Measurements from ENCODE around the gene RNASE1.
A peak's percentile ranks its signal among the peaks of the same experiment; 100 is the strongest.
"Not testable (repeated sequence)": the region's sequence is repeated elsewhere in the genome, so short reads cannot be mapped to it uniquely, and the experiment has no call there.

Gene RNASE1

DNA sequence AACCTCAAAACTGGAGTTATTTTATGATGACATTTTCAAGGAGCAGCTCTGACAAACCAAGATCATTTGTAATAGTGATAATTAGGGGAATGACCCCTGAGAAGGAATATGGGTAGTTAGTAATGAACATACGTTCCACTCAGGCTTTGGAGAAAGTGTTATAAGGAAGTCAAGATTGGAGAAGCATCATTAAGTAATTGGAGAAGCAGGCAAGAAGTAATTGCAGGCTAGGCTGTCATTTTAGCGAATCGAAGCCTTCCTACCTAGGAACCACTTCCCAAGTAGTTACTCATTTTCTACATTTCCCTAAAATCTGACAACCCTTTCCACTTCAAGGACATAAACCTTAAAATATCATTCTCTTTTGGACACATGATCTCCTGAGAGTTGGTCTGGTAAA lies 33.2 kb downstream of the RNASE1 start:
- no peak for DNase-seq

DNA sequence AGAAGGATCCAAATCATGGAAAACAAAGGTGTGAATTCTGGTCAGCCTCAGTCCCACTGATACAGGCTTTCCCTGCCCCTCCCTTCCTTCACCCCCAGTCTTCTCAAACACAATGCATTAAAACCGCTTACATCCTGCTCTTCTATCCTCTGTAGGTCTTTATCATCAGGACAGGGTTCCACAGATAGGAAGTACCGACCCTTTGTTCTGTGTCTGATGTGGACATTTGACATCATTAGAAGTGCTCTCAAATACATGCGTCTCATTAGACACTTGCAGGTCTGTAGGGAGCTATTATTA lies 34.1 kb downstream of the RNASE1 start:
- DNase-seq: no peak

DNA sequence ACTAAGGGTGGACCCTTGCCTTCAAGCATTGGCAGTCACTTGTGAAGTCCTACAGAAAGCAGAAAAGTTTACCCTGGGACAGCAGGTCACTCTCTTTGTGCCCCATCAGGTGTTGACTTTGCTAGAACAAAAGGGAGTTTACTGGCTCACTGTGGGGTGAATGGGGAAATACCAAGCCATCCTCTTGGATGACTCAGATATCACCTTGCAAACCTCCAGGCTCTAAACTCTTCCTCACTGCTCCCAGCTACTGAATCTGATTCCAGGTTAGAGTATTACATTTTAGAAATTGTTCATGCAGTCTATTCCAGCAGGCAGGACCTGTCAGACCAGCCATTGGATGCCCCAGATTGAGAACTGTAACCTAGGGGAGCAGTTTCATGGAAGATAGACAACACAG lies 41.7 kb downstream of the RNASE1 start:
- DNase-seq: no peak

DNA sequence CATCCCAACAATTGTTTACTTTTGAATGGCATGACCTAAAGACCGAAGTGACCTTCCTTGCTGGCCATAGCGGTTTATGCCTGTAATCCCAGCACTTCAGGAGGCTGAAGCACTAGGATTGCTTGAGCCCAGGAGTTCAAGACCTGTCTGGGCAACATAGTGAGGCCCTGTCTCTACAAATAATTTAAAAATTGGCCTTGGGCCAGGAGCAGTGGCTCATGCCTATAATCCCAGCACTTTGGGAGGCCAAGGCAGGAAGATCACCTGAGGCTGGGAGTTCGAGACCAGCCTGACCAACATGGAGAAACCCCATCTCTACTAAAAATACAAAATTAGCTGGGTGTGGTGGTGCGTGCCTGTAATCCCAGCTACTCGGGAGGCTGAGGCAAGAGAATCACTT lies 43.2 kb downstream of the RNASE1 start:
- not testable (repeated sequence) for DNase-seq

DNA sequence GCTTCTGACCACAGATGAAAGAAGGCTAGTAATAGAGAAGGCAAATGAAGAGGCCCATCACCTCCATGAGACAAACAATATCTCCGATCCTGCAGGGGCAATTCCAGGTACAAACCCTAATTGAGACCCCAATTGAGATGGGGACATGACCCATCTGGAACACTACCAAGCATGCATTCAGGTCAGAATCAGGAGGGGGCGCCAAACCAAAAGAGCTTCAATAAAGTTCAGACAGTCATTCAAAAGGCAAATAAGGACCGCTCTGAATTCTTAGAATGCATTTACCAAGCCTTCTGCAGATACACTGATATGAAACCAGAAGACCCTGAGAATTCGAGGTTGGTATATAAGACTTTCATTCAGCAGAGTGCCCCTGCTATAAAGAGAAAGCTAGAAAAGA lies 44.7 kb downstream of the RNASE1 start:
- DNase-seq: peak in 2 of 5 donors; percentile 24 to 26

DNA sequence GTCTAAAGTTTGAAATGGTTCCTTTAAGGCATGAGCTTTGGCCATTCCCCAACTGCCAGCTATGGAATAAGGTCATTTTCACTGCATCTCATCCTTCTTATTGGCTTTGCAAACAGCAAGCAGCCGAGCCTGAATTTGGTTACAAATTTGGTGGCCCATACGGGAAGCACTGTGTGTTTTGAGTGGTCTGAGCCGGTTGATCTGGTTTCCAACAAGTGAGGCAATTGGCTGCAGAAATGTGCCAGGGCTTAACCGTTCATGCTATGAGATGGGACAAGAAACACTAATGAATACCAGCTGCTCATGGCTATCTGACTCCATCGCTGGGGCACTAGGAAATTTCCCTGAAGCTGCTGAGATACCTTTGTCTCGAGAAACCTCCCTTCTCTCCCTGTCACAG lies 47.6 kb downstream of the RNASE1 start:
- DNase-seq: no peak

DNA sequence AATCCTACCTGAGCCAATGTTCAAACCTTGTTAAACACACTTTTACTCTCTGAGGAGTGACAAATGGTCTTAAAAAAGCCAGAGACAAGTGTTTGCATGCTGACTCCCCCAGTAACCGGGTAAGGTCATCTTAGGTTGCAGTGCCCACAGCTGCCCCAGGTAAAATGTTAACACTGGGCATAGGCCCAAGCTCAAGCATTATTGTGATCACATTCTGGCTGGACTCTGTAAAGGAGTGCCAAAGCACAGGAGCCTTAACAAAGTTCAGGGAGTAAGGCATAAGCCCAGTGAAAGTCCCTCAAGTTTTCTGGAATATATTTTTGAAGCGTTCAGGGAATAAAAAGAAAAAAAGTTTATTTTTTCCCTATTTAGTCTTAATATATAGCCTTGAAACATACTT lies 48.3 kb downstream of the RNASE1 start:
- DNase-seq: no peak

DNA sequence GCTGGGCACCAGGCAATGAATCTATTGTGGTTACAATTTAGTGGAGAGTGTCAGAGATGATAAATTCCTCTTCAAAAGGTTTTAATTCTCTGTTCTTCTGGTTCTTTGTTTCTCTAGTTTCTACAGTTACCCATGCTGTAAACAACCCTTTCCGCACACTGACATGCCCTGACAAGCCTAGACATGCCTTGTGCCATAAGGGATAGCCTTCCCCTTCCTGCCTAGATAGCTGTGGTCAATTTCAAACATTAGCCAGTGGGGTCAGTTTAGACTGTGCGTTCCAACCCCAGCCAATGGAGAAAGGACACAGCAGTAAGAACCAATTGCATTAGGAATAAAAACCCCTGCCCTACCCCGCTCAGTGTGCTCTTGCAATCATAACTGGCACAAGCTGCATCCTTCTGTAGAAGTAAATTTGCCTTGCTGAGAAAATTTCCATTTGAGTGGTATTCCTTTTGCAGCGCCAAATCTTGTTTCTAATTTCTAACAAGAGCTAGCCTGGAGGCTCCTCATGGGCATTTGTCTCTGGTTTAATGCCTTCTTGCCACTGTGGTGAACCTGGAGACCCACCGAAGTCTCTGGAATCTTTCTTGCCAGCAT lies 50.6 kb downstream of the RNASE1 start:
- no peak for DNase-seq

All from T-helper 1 cell (primary cell).